SHP77 (cell line): ENCODE results near the gene PGPEP1.

Experiments used
- DNase-seq, 2 experiments: peaks; one replicate each; lab custom pipeline; 2025; lab: John Stamatoyannopoulos, UW

Gene PGPEP1

GRCh38 chr19:18340190-18340989 is at the start of gene PGPEP1:
PGPEP1 (plus strand) TSS chr19:18340598; CDS start chr19:18340682, 84 bp downstream.
- peak; percentile 13 to 60 for DNase-seq

GRCh38 chr19:18291019-18291524 is 49.3 kb upstream of the PGPEP1 start:
- DNase-seq = no peak

- peak; percentile 35 to 61 for DNase-seq
Measured at GRCh38 chr19:18291590-18292461, 48.6 kb upstream of the PGPEP1 start.

GRCh38 chr19:18292462-18292809 is 48.0 kb upstream of the PGPEP1 start:
- no peak for DNase-seq

- peak; percentile 26 to 42 for DNase-seq
Measured at GRCh38 chr19:18292810-18293641, 47.4 kb upstream of the PGPEP1 start.

- no peak for DNase-seq
Measured at GRCh38 chr19:18293642-18294466, 46.5 kb upstream of the PGPEP1 start.

- peak in 1 of 2 experiments; percentile 38 for DNase-seq
Measured at GRCh38 chr19:18294467-18294864, 45.9 kb upstream of the PGPEP1 start.

GRCh38 chr19:18295034-18295451 is 45.4 kb upstream of the PGPEP1 start:
- DNase-seq = no peak

- no peak for DNase-seq
Measured at GRCh38 chr19:18297308-18297707, 43.1 kb upstream of the PGPEP1 start.

GRCh38 chr19:18298601-18299000 is 41.8 kb upstream of the PGPEP1 start:
- DNase-seq = no peak

GRCh38 chr19:18299654-18300053 is 40.7 kb upstream of the PGPEP1 start:
- no peak for DNase-seq

- no peak for DNase-seq
Measured at GRCh38 chr19:18300930-18301717, 39.3 kb upstream of the PGPEP1 start.

- no peak for DNase-seq
Measured at GRCh38 chr19:18301718-18302111, 38.7 kb upstream of the PGPEP1 start.

- peak; percentile 64 to 81 for DNase-seq
Measured at GRCh38 chr19:18304208-18304457, 36.3 kb upstream of the PGPEP1 start.

GRCh38 chr19:18304458-18305310 is 35.7 kb upstream of the PGPEP1 start:
- DNase-seq = peak; percentile 74 to 81

- DNase-seq = no peak
Measured at GRCh38 chr19:18306209-18306887, 34.0 kb upstream of the PGPEP1 start.

GRCh38 chr19:18306888-18307260 is 33.5 kb upstream of the PGPEP1 start:
- no peak for DNase-seq

GRCh38 chr19:18307271-18307681 is 33.1 kb upstream of the PGPEP1 start:
- no peak for DNase-seq
